Caki2 (cell line): ENCODE data around the gene GAB2. TPM values are rescaled to one million over a fixed set of nuclear protein-coding genes. Genes with fewer than 3 reads are reported as not detected.
A peak's percentile ranks its signal among the peaks of the same experiment; 100 is the strongest.

ENCODE experiments used
- DNase-seq: peaks from one replicate; pipeline ENCODE4 v3.0.0-alpha.2; 2015; ENCODE audit warnings: low read depth
- in situ Hi-C: cut with HindIII; loops from 2 replicates; pipeline ENCODE4 v1.10.0; 2016; ENCODE audit warnings: low sequenced_read_pairs, low pct_unique_long_range_greater_than_20kb, mixed read lengths
- total RNA-seq: library from RNA; depleted of rRNA; stranded (reverse); fragments of >200 nt; shearing (Covaris generic); gene quantifications from 2 replicates; pipeline ENCODE4 v1.2.3, GENCODE V29; 2014; ENCODE audit warnings: low replicate concordance; rRNA removed

Gene GAB2
- total RNA-seq, 1 experiment from 2014 or later = 1.9 TPM

GRCh38 chr11:78171951-78172350, 245.7 kb downstream of the GAB2 start:
- no peak for DNase-seq
- in situ Hi-C loops = no loop called here

GRCh38 chr11:78170874-78171549, 246.6 kb downstream of the GAB2 start:
- DNase-seq = no peak
- in situ Hi-C loops = no loop called here

- in situ Hi-C loops = no loop called here
- DNase-seq = no peak
Measured at GRCh38 chr11:78170413-78170812, 247.2 kb downstream of the GAB2 start.

GRCh38 chr11:78168539-78169477, 248.8 kb downstream of the GAB2 start:
- in situ Hi-C loops = no loop called here

GRCh38 chr11:78166855-78167469, 250.7 kb downstream of the GAB2 start:
- in situ Hi-C loops = no loop called here
- no peak for DNase-seq

More at GRCh38 chr11:78168539-78169477, 248.8 kb downstream of the GAB2 start:
- DNase-seq = peak; percentile 3

Other genes with a start within 250 kb of the GAB2 start
- gene KCTD21, start 229.2 kb downstream of the GAB2 start, total RNA-seq = 1.4 and 7.1 TPM in 2 replicates
- 3.1 and 5.6 TPM in 2 replicates for gene USP35, start 228.9 kb downstream of the GAB2 start, total RNA-seq
- gene NARS2, start 157.0 kb upstream of the GAB2 start, total RNA-seq = 24.5 and 26.9 TPM in 2 replicates